GM12878 (cell line): ENCODE results near the gene SLC46A2. TPM values are rescaled to one million over a fixed set of nuclear protein-coding genes. Genes with fewer than 3 reads are reported as not detected.
A peak's percentile ranks its signal among the peaks of the same experiment; 100 is the strongest.

ENCODE experiments used
- ATAC-seq: fragments of 200-7000 bp; cut with Tn5 transposase; 3 replicates; pipeline ENCODE4 v1.9.1; 2020; ENCODE audit warnings: mild to moderate bottlenecking, moderate library complexity
- BruUV-seq: library from RNA; stranded (reverse); fragments of 400-500 nt; replicated peaks from 2 replicates; lab custom pipeline; 2021; lab: Mats Ljungman, UMichigan
- CTCF ChIA-PET: fragments of 300-600 bp; sonication (Branson Sonifier 250); formaldehyde crosslinking; extraction: SDS; loops from one replicate; lab custom pipeline; 2021; ENCODE audit warnings: inconsistent platforms; lab: Yijun Ruan, JAX
- POLR2A ChIA-PET: fragments of 350-600 bp; formaldehyde crosslinking; extraction: SDS; loops from one replicate; lab custom pipeline; 2021; ENCODE audit warnings: inconsistent platforms; lab: Charles Lee
- RAD21 ChIA-PET: fragments of 300-600 bp; sonication (Branson Sonifier 250); formaldehyde crosslinking; loops from one replicate; lab custom pipeline; 2023; ENCODE audit warnings: antibody characterized with exemption; ENCODE audit not compliant: unreplicated experiment; lab: Charles Lee
- SMC1A ChIA-PET: fragments of 300-600 bp; sonication (Branson Sonifier 250); formaldehyde crosslinking; loops from one replicate; lab custom pipeline; 2023; ENCODE audit not compliant: unreplicated experiment, uncharacterized antibody; lab: Charles Lee
- DNase-seq: peaks from one replicate; pipeline ENCODE4 v3.0.0-alpha.2; 2011; ENCODE audit warnings: low read depth, low spot score
- FAIRE-seq: peaks from 3 replicates; lab custom pipeline; 2011; peaks lifted over from hg19 to GRCh38; lab: Jason Lieb, UNC
- H2AFZ ChIP-seq: 2 replicates; pipeline ENCODE4 v1.6.0; 2011; ENCODE audit warnings: low read depth, low read length, control low read depth; ENCODE audit not compliant: control insufficient read depth
- H3K27ac ChIP-seq: 2 replicates; pipeline ENCODE4 v1.5.1; 2011; ENCODE audit warnings: control low read depth; ENCODE audit not compliant: control insufficient read depth, insufficient read depth
- H3K27me3 ChIP-seq, 2 experiments: replicated peaks in 1 of 2; 2 replicates each; pipeline versions ENCODE4 v1.6.0 to v1.6.1; 2011; ENCODE audit warnings: low read length in 1 of 2; ENCODE audit not compliant: control insufficient read depth in 2 of 2, insufficient read depth in 2 of 2
- H3K36me3 ChIP-seq, 2 experiments: 2 replicates each; pipeline ENCODE4 v1.5.1; 2011; ENCODE audit warnings: low read length in 1 of 2; ENCODE audit not compliant: control insufficient read depth in 2 of 2, insufficient read depth in 2 of 2
- H3K4me1 ChIP-seq: 2 replicates; pipeline ENCODE4 v1.6.1; 2011; ENCODE audit warnings: mild to moderate bottlenecking, low read length, moderate library complexity, mixed read lengths; ENCODE audit not compliant: control insufficient read depth, insufficient read depth
- H3K4me2 ChIP-seq: 2 replicates; pipeline ENCODE4 v1.6.0; 2011; ENCODE audit warnings: control low read depth; ENCODE audit not compliant: control insufficient read depth, insufficient read depth
- H3K4me3 ChIP-seq: fragments of 200-600 bp; sonication (generic); 2 replicates; pipeline ENCODE4 v1.5.1; 2016
- H3K79me2 ChIP-seq: 2 replicates; pipeline ENCODE4 v1.6.0; 2011; ENCODE audit warnings: low read length; ENCODE audit not compliant: control insufficient read depth, insufficient read depth
- H3K9ac ChIP-seq: 2 replicates; pipeline ENCODE4 v1.8.0; 2011; ENCODE audit warnings: low read length, control low read depth, mixed read lengths; ENCODE audit not compliant: control insufficient read depth, insufficient read depth
- H3K9me3 ChIP-seq: replicated peaks from 3 replicates; pipeline ENCODE4 v1.5.1; 2011; ENCODE audit warnings: mild to moderate bottlenecking, low read length; ENCODE audit not compliant: control insufficient read depth, insufficient read depth
- H4K20me1 ChIP-seq: 2 replicates; pipeline ENCODE4 v1.6.0; 2011; ENCODE audit not compliant: control insufficient read depth, insufficient read depth
- BCL11A ChIP-seq: IDR thresholded peaks from 2 replicates; pipeline ENCODE4 v1.6.1; 2011; ENCODE audit warnings: low read depth, low read length
- CHD2 ChIP-seq: IDR thresholded peaks from 2 replicates; pipeline ENCODE4 v1.6.1; 2011; ENCODE audit warnings: low read depth, low read length, improper control_type of control experiment, borderline replicate concordance
- CTCF ChIP-seq, 3 experiments: IDR thresholded peaks in 2 of 3; conservative IDR thresholded peaks in 1 of 3; 2 replicates each; pipeline ENCODE4 v1.5.1; 2011; ENCODE audit warnings: low read depth in 3 of 3, low read length in 3 of 3, mild to moderate bottlenecking in 3 of 3, control low read depth in 2 of 3, moderate library complexity in 2 of 3, inconsistent platforms in 1 of 3, mixed read lengths in 1 of 3; ENCODE audit not compliant: control insufficient read depth in 2 of 3, insufficient read depth in 1 of 3; ENCODE audit errors: extremely low read depth in 1 of 3
- FOS ChIP-seq: IDR thresholded peaks from 3 replicates; pipeline ENCODE4 v1.6.1; 2011; ENCODE audit warnings: borderline replicate concordance; ENCODE audit not compliant: insufficient read length; ENCODE audit errors: extremely low read depth
- GATAD2B ChIP-seq: fragments of 450-650 bp; conservative IDR thresholded peaks from 2 replicates; pipeline ENCODE4 v1.6.1; 2017; ENCODE audit warnings: low read depth, mild to moderate bottlenecking, moderate library complexity
- POLR2AphosphoS2 ChIP-seq: IDR thresholded peaks from 2 replicates; pipeline ENCODE4 v1.6.1; 2011; ENCODE audit warnings: low read depth, mild to moderate bottlenecking, low read length, improper control_type of control experiment, moderate library complexity
- RAD21 ChIP-seq: IDR thresholded peaks from 2 replicates; pipeline ENCODE4 v1.6.1; 2011; ENCODE audit warnings: mild to moderate bottlenecking, low read depth, low read length, moderate library complexity; ENCODE audit not compliant: insufficient read depth
- SIN3A ChIP-seq: IDR thresholded peaks from 2 replicates; pipeline ENCODE4 v1.6.1; 2012; ENCODE audit warnings: low read depth, low read length, improper control_type of control experiment
- WRNIP1 ChIP-seq: IDR thresholded peaks from 2 replicates; pipeline ENCODE4 v1.6.1; 2011; ENCODE audit warnings: low read depth, low read length, improper control_type of control experiment, borderline replicate concordance
- ZBTB4 ChIP-seq: fragments of 450-650 bp; formaldehyde crosslinking; IDR thresholded peaks from 2 replicates; pipeline ENCODE4 v1.4.0; 2022; ENCODE audit warnings: mild to moderate bottlenecking, moderate library complexity
- WGBS: methylation state at CpG from one replicate; pipeline ENCODE4 v1.1.6; 2016; ENCODE audit warnings: low lambda C conversion rate; ENCODE audit not compliant: insufficient replicate concordance, insufficient coverage; ENCODE audit errors: missing lambda C conversion rate; 5-methylcytosine and 5-hydroxymethylcytosine counted together
- in situ Hi-C: fragments of 300-500 bp; cut with MboI; formaldehyde crosslinking; loops from 9 replicates; pipeline ENCODE4 v1.14.3; 2018; ENCODE audit warnings: mixed read lengths
- intact Hi-C: fragments of 100-400 bp; cut with micrococcal nuclease; formaldehyde crosslinking; loops from one replicate; pipeline ENCODE4 v1.14.2; 2022; ENCODE audit not compliant: unreplicated experiment
- polyA plus RNA-seq, 11 experiments: library from polyadenylated mRNA; depleted of rRNA in 4 of 11; unstranded in 6 of 11; stranded (reverse) in 5 of 11; fragments of >200 nt; fragmentation: Nextera tagmentation in 4 of 11; fragmentation: Illumina TruSeq in 1 of 11; extraction: Ambion mirVana in 4 of 11; extraction: Trizol in 1 of 11; gene quantifications; 1 replicate in 1 of 11; 2 replicates in 10 of 11; pipeline versions ENCODE4 v1.2.1 to v1.2.3, GENCODE V29; 2011 to 2016; ENCODE audit warnings: inconsistent platforms in 2 of 11, missing spikeins in 2 of 11, low read depth in 1 of 11
- total RNA-seq, 4 experiments: library from RNA; depleted of rRNA in 3 of 4; stranded (reverse); fragments of >200 nt in 3 of 4; fragmentation: Illumina TruSeq in 1 of 4; extraction: Trizol in 1 of 4; gene quantifications; 2 replicates each; pipeline versions ENCODE4 v1.2.1 to v1.2.3, GENCODE V29; 2013 to 2021

The SLC46A2 gene
- total and polyA plus RNA-seq, 10 of the 15 experiments (the other 5 are each of a cell fraction or from before 2014, with no cell fraction given), result not detected

GRCh38 chr9:112887381-112887780 is 3.3 kb downstream of the SLC46A2 start:
- 41% methylated on average over 5 of the region's 5 CpGs for WGBS
- ATAC-seq, result no peak

More at GRCh38 chr9:112887381-112887780, 3.3 kb downstream of the SLC46A2 start:
- CTCF ChIA-PET, result interaction anchor here (0.8 kb wide), 1 partner anchor 1128 kb away, joined by 3 read pairs; no protein-coding TSS in a partner anchor
- in situ Hi-C loops, result no loop called here
- TF ChIP-seq GATAD2B, result no peak
- TF ChIP-seq CHD2, result no peak
- TF ChIP-seq BCL11A, result no peak
- no peak for TF ChIP-seq SIN3A
- no peak for TF ChIP-seq WRNIP1
- no peak for TF ChIP-seq FOS
- peak in 2 of 3 experiments; percentile 22 to 53; a peak in 3 of 6 replicates for TF ChIP-seq CTCF (IDR thresholded peaks at IDR 0.05 in 2 of 3, conservative IDR thresholded peaks at IDR 0.05 in 1 of 3; ENCODE audit: control insufficient read depth in 2 of 3, extremely low read depth in 1 of 3, insufficient read depth in 1 of 3, low read depth in 3 of 3, low read length in 3 of 3)
- TF ChIP-seq ZBTB4 (CRISPR knock-in tag), result no peak
- TF ChIP-seq RAD21, result peak; percentile 51
- no peak for TF ChIP-seq POLR2AphosphoS2
- TF ChIP-seq, all 136 proteins: peak for 2
- Histone ChIP-seq H3K36me3 (no peaks in the 10 kb centered on the region), H4K20me1 (no peaks in the 10 kb centered on the region), H3K79me2 (no peaks in the 10 kb centered on the region), H3K4me3 (no peak overlapping the region), H3K9ac (no peak overlapping the region), H3K27ac (no peak overlapping the region), H2AFZ (no peak overlapping the region), H3K4me2 (no peak overlapping the region), H3K27me3 (peaks cover 7 to 10% of the 10 kb centered on the region in 2 experiments), H3K4me1 (no peaks in the 10 kb centered on the region), H3K9me3 (no peaks in the 10 kb centered on the region; the same call in 2 of the 3 replicates)
- ChIA-PET SMC1A (no interaction called here), RAD21 (no interaction called here), POLR2A (no interaction called here)
- no peak for DNase-seq
- FAIRE-seq, result no peak
- no TSS peak for BruUV-seq
- intact Hi-C loops, result no loop called here
